ENCODE data around the gene EDAR.

Gene EDAR

DNA sequence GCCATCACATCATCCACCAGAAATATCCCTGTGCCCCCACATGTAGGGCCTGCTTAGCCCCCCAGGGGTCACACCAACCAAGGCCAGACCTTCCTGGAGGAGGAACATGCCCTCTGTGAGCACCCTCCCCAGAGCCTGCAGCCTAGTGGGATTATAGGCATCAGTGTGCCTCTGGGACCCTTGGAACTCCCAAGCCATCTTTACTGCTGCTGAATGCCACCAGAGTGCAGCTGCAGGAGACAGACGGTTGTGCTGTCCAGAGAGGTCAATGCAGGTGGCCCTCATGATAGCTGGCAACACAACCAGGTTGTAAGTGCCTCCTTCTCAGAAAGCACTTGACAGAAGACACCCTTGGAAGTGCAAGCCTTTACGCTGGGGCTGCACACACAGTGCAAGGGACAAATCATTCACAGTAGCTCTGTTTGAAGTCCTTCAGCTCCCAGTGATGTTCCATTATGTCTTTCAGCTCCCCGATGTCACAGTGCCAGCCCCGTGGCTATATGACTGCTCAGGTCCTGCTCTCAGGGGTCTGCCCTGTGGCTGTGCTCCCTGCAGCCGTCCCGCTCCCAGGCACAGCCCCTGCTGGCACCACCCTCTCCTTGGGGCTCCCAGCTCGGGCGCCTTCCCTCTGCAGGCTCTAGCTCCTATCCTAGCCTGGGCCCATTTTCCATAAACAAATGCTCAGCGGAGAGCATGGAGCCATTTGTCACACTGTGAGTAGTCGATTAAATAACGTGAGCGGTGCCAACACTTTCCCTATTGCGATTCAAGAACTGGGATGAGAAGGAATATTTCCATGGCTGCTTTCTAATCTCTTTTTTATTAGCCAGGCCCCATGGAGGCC is 65.1 kb downstream of the EDAR start:
- DNase-seq = no peak

DNA sequence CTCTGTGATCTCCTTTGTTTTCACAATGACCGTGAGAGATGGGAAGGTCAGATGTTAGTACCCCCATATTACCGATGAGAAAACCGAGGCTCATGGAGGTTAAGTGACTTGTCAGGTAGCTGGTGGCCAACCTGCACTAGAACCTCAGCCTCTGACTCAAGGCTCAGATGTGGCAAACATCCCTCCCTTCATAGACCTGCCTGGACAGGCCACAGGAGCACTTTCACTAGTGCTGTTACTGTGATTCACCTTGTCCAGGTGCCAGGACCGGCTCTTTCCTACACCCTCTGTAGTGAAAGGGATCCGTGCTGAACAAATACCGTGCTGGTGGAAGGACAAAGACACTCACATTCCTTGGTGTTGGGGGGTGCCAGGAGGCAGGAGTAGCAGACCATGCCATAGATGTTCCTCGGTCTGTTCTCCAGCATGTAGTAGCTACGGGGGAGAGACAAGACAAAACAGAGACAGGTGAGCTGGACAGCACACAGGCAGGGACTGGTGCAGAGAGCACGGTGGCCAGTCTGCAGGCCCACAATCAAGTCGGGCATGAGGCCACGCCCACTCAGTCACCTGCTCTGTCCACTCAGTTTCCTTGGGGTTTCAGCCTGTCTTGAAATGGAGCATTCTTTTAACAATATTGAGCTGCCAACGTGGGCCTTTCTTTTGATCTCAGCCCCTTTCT is 65.9 kb downstream of the EDAR start:
- no peak for DNase-seq

DNA sequence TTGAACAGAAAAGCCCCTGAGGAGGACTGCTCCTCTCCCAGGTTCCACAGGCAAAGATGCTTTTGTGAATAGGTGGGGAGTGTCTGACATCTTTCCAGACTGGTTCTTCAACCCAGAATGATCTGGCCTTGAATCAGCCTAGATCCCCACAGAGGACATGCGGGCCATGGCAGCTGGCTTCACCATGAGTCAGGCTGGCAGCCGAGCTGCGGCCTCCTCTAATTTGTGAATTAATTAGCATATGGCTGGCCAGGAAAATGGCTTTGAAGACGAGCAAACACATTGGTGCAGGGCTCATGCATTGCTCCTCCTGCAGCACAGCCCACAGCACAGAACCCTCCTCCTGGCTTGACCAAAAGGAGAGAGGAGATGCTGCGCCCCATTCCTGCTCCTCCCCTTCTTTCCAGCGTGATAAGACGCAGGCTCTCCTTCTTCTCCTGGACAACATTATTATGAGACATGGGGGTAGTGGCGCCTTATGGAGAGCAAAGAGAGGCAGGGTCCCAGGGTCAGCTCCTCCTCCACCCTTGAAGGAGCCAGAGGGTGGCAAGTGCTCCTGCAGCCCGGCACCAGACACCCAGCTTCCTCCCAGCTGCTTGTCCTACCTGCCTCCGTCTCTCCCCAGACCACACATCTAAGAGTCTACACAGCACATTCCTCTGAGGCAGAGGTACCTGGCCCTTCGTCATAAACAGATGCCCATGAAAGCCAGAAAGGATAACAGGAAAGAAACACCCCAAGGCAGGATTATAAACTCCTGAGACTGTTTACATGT is 66.7 kb downstream of the EDAR start:
- DNase-seq = no peak

DNA sequence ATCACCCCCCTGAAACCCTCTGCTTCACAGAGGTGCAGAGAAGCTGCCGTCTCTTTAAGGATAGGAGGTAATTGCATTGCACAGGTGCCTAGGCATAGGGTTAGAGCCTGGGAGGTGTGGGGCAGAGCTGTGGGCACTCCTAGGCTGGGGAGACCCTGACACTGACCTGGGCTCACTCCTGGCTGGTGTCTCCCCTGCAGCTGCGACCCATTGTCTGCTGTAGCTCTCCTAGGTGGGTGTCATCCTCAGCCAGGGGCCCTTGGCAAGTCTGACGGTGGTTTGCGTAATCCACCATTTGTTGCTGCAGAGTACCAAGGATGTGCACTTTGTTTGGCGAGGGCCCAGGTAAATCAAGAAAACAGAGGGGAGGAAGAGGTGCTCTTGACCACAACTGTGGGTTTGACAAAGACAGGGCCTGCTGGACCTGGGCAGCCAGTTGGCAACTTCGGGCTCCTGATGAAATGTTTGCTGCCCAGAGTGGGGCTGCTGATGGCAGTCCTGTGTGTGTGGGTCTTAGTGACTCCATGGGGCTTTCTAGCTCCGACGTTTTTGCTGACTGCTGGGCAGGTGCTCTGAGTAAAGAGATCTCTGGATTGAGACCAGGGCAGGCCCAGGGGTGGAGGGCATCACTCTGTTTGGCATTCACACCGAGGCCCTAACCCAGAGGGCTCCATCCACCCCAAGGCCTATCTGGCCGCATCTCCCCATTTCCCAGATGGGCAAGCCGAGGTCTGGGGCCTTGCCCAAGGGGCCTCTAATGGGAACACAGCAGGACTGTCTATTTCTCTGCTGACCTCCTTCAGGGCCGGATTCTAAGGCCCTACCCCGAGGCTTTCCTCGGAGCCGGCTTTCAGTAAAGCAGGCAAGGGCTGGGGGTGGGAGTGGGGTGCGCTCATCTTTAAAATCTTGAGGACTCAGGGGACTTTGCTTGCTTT is 67.7 kb downstream of the EDAR start:
- no peak for DNase-seq

DNA sequence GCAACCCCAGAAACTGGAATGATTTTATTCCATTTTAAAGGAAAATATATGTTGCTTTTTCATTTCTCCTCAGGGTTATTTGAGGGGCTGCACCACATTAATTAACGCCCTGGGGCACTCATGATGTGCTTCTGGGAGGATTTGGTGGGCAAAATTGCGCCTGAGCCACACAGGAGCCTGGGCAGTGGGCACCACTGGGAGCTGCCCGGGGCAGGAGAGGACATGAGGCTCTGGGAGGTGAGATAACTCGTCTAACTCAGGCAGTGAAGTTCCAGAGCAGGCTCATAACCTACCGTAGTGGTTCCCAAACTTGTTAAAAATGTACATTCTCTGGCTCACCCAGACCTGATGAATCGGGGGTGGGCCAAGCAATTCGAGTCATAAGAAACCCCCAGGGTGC is 68.3 kb downstream of the EDAR start:
- no peak for DNase-seq

DNA sequence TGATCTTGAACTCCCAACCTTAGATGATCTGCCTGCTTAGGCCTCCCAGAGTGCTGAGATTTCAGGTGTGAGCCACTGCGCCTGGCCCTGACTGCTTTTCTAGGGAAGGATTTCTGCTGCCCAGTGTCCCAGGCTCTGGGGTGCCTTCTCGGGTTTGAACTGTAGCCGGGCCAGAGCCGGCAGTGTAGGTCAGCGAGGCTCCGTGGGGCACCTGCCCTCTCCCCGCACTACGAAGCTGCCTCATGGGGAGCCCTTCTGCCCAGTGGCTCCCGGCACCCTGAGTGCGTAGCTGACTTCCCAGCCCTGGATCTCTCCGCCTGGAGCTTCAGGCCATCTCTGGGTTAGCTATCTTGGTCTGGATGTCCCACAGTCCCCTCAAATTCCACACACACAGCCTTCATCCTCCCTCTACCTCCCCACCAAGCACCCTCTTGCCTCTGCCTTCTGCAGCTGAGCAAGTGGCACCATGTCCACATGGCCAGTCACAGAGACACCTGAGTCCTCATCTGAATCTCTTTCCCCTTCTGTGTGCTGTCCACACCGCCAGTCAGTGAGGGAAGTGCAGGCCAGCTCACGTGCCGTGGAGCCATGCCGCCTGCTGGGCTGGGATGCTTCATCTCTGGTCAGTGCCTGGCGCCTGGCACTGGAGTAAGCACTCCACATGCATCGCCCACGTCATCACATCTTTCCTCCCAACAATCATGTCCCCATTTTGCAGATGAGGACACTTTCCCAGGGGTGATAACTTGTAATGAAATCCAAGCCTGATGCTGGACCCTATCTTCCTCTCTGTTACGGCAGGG is 69.2 kb downstream of the EDAR start:
- DNase-seq = no peak

DNA sequence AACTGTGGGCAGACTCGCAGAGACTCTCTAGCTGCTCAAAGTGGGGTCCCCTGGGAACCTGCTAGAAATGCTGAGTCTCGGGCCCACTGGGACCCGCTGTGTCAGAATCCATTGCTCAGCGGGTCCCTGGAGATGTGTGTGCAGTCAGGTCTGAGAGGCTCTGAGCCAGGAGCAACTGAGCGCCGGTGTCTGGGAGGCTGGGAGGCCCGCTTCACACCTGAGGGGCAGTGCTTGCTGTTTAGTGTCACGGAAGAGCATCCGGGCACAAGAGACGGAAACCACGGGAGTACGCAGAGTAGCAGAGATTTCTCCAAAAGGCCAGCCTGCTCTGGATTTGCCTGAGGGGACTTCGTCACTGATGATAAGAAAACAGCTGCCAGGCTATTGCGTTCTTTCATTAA is 70.1 kb downstream of the EDAR start:
- no peak for DNase-seq

DNA sequence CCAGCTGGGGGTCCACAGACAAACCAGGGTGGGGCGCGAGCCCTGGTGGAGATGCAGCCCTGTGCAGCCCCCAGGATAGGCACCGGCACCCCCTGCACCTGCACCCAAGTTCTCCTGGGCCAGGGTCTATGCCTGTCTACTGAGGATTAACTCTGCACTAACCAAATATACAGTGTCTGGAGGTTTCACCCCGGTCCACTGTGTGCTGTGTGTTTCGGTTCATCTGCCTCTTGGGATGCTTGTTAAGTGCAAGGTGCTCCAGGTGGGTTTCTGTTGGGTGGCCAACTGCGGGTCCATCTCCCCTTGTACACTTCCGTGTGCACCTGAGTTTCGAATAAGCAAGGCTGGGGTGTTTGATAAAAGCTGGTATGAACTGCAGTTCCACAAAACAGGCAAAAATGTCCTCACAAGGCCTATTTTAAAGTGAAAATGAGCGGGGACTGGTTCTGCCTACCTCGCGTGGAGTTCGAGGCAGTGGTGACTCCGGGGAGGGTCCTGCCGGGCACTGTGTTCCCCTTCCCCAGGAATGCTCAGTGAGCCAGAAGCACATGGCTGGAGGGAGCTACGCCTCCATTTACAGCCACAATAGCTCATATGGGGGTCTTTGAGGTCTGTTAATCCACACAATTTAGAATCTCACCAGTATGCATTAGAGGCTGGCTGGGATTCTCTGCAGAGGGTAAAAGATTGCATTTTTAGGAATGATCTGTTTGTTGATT is 70.7 kb downstream of the EDAR start:
- no peak for DNase-seq

DNA sequence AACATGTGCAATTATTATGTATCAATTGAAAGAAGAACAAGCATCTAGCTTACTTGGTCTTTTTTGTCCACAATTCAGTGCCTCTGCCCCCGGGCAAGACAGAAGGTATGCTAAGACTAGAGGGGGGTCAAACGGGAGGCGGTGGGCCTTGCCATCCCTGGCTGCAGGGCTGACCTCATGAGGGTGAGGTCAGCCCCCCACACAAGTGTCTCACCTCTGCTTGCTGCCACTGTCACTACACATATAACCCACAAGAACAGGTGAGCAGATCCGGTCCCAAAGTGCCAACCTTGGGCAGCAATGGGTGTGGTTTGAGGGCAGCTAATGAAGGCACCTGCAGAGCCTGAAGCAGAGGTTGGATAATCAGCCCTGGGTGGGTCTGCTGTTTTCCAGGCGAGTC is 71.5 kb downstream of the EDAR start:
- no peak for DNase-seq

DNA sequence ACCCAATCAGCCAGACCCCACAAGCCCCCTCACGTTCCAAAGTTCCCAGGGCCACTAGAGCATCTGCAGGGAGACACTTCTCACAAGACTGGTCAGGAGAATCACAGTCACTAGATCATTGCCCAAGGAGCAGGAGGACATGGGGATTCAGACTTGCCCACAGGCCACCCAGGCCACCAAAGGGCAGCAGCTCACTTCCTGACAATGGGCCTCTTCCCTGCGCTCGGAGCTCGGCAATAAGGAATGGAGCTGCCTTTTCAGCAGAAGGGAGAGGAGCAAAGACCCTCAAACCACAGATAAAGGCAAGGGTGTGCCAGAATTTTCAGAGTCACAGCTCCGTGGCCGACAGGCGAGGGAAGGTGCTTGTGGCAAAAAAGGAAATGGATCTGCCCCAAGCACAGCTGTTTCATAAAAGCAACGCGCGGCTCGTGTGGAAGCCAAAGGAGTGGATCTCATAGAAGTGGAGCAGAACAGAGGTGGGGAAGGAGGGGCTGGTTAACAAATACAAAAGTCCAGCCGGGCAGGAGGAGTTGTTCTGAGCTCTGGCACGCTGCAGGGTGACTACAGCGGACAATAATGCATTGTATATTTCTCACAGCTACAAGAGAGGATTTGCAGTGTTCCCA is 72.1 kb downstream of the EDAR start:
- DNase-seq = no peak

DNA sequence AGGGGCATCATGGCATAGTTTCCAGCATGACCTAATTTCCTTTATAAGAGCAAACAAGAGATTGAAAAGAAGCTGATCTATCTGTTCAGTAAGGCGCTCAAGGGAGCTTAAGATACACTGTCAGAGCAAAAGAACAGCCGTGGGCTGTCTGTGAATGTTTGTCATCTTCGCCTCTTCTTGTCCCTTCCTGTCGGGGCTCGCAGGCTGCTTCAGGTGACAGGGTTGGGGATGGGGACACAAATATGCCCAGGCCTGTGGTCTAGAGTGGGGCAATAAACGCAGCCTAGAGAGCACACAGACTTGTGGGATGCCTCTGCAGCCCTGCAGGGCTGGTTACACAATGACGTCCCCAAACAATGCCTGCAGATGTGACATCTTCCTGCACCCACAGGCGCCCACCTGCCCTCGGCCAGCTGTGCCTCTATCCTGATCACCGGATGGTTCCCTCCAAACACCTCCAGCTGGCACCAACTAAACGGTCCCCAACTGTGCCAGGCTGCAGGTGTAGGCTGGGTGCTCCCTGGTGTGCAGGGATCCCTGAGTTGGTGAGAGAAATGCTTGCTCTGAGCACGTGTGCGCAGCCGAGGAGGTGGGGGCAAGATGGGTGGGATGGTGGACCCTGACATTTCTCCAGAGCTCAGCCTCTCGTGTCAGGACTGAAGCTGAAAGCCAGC is 72.8 kb downstream of the EDAR start:
- no peak for DNase-seq

DNA sequence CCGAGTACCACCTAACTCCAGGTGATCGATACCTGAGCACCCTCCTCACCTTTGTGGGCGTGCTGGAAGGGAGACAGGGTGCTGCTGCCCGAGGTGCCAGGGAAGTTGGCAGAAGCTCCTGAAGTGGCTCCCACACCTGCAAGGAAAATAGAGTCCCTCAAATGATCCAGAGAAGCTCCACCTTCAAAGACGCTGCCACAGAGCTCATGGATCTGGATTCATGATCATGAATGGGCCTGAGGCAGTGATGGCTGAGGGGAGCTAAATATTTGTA is 76.5 kb downstream of the EDAR start:
- no peak for DNase-seq

DNA sequence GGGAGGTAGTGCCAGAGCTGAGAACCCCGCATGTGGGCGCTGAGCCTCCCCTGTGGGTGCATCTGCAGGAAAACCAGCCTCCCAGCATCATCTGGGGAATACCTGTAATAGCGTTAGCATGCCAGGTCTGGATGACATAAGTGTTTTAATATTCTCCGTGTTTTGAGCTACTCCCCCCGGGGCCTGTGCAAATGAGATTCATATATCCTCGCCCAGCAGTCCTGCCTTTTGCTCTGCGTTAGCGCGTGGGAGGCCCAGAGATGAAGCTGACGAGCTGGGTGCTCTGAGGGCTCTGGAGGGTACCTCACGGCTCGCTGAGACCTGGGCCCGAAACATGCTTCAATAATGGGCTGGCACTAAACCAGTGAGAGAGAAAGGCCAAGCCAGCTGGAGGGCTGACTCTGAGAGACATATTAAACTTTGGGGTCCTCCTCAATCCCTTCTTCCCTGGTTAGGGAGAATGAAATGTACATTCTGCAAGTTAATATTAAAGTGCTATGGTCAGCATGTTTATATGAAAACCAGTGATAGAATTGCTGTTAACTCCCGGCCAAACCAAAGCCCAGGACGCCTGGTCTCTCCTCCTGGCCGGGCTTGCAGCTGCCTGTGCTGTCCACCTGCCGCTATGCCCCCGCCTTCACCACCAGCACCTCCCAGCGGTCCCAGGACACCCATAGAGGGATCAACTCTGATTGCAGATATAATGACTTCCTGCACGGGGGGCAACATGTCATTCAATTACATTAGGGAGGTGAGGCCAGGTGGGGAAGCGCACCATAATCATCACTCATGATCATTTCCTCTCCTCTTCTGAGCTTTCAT is 77.0 kb downstream of the EDAR start:
- DNase-seq = no peak

DNA sequence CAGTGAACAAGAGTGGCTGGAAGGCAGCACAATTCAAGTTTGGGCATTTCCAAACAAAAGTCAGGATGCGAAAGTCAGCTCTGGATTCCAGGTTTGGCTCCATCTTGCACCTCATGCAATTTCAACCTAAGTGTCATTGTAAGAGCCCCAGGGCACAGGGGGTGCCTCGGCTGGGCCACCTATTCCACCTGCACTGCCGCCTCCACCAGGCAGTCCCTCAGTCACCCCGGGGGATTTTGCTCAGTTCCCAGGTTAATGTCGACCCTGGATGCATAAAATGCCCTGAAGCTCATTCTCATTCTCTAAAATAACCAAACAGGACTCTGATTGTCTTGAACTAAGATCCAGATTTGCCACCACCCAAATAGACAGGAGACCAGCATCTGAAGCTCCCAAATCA is 77.6 kb downstream of the EDAR start:
- DNase-seq = no peak

DNA sequence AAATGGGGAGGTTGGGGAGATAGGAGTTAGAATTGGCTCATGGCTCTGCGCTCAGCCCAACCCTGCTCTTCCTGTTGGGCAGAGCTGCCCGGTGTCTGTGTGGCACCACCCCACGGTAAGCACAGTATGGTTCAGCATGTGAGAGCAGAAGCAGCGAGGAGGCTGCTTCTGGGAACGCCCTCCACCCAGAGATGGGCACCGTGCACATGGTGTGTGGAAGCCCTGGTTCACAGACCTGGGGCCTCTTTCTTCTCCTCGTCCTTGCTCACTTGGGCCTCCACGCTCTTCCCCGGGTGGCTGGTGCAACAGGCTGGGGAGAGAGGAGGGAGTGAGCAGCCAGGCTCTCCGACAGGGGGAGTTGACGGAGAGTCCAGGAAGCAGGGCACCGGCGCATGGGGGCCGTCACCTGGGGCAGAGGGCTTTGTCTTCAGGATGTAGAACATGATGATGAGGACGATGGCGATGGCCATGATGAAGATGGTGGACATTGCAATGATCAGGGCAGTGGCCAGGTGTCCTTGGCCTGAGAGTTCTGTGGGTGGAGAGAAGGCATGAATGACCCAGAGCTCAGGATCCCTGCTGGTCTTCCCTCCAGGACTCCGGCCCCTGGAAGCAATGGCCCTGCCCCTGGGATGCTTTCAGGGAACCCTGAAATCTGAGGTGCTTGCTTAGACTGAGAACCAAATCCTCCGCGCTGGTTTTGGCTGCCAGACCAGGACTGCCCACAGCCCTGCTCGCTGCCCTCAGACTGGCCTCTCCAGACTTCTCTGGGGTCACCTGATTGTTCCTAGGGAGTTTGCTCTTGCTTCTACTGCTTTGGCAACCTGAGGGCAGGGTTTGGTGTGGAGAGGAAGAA is 78.3 kb downstream of the EDAR start:
- no peak for DNase-seq

DNA sequence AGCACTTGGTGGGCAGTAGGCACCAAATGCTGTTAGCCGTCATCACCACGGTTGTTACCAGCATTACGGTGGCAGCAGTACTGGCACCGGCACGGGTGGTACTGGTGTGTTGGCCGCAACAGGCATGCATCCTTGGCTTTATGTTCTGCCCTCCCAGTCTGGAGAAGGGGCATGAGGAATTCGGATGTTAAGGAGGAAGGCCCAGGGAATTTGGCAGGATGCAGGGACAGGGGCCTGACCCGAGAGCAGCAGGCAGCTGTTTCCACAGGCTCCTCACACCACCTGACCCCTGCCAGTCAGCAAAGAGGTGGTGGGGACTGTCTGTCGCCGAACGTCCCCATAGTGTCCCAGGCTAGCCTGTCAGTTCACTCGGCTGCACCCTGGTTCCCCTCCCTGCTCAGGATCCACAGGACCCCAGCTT is 79.0 kb downstream of the EDAR start:
- DNase-seq = no peak

DNA sequence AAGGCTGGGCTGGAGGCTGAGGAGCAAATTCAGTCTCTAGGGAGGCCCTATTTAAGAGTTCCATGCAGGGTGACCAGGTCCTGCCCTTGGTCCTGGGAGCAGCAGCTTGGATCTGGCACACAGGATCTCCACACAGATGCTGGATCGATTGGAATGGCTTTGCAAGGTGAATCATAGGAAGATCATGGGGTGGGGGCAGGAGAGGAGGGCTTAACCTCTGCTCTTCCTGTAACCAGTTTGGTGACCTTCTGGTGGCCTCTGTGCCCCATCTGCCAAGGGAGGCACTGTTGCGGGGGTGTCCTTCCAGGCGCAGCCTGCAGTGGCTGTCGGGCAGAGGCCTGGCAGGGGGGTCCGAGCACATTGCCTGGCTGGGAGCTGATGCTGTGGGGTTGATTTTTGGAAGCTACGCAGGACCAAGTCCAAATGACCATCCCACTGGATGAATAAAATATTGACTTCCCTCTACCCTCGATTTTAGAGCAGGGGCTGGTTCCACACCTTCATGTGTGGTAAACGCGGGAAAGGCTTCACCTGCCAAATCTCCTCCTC is 79.7 kb downstream of the EDAR start:
- DNase-seq = no peak

DNA sequence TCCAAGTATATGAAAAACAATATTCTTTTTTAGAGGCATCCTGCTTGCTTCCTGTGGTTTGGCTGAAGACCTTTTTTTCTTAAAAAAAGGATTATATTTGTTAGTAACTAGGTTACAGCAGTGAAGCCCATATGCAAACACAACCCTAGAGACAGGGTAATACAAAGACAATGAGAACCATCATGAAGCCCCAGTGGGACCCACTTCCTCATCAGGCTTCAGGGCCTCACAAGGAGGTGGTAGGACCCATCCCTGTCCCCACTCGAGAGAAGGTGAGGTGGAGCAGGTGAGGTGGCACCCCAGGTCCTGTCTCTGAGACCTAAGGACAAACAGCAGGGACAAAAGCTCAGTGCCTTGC is 80.3 kb downstream of the EDAR start:
- no peak for DNase-seq

All from stimulated activated CD4-positive, alpha-beta T cell treated with anti-CD3 and anti-CD28 coated beads, Interleukin-15, amount 100 ng/mL, for 24 hours (primary cell).